H1 (cell line): Measurements from ENCODE around the gene PIERCE2. TPM values are rescaled to one million over a fixed set of nuclear protein-coding genes. Genes with fewer than 3 reads are reported as not detected.

Source experiments
- CTCF ChIA-PET: fragments of 300-600 bp; sonication (Branson Sonifier 250); formaldehyde crosslinking; loops from one replicate; lab custom pipeline; 2021; ENCODE audit not compliant: partially characterized antibody; lab: Charles Lee
- POLR2A ChIA-PET: fragments of 300-600 bp; sonication (Branson Sonifier 250); formaldehyde crosslinking; loops from one replicate; lab custom pipeline; 2021; ENCODE audit warnings: inconsistent platforms; ENCODE audit not compliant: partially characterized antibody; lab: Charles Lee
- DNase-seq, 2 experiments: peaks; one replicate each; pipeline versions ENCODE4 v3.0.0 to v3.0.0-alpha.2; 2010 to 2022; ENCODE audit warnings: low spot score in 2 of 2, low read depth in 1 of 2, mixed read lengths in 1 of 2
- FAIRE-seq: peaks from 2 replicates; lab custom pipeline; 2011; peaks lifted over from hg19 to GRCh38; lab: Jason Lieb, UNC
- H2AFZ ChIP-seq: 2 replicates; pipeline ENCODE4 v1.8.1; 2012; ENCODE audit warnings: low read length, inconsistent platforms
- H2AK5ac ChIP-seq: 2 replicates; pipeline ENCODE4 v1.6.1; 2013; ENCODE audit warnings: low read depth, low read length
- H2BK120ac ChIP-seq: replicated peaks from 2 replicates; pipeline ENCODE3; 2013; ENCODE audit warnings: low read depth, low read length, inconsistent platforms
- H2BK12ac ChIP-seq: 2 replicates; pipeline ENCODE4 v1.6.1; 2013; ENCODE audit warnings: low read depth, low read length
- H2BK15ac ChIP-seq: 2 replicates; pipeline ENCODE4 v1.6.1; 2013; ENCODE audit warnings: low read length
- H2BK20ac ChIP-seq: 2 replicates; pipeline ENCODE4 v1.6.1; 2013; ENCODE audit warnings: low read length
- H2BK5ac ChIP-seq: 2 replicates; pipeline ENCODE4 v1.6.1; 2013; ENCODE audit warnings: low read depth, low read length
- H3K14ac ChIP-seq: 2 replicates; pipeline ENCODE4 v1.6.1; 2013; ENCODE audit warnings: inconsistent platforms; ENCODE audit not compliant: insufficient read length
- H3K18ac ChIP-seq: 2 replicates; pipeline ENCODE4 v1.6.1; 2013; ENCODE audit warnings: low read length; ENCODE audit errors: extremely low read depth
- H3K23ac ChIP-seq: 2 replicates; pipeline ENCODE4 v1.6.1; 2013; ENCODE audit warnings: inconsistent platforms; ENCODE audit not compliant: insufficient read length
- H3K23me2 ChIP-seq: 2 replicates; pipeline ENCODE4 v1.6.1; 2013; ENCODE audit warnings: low read depth, low read length
- H3K27ac ChIP-seq: 2 replicates; pipeline ENCODE4 v1.6.1; 2011; ENCODE audit warnings: low read depth, low read length, inconsistent platforms
- H3K27me3 ChIP-seq, 4 experiments: replicated peaks in 1 of 4; 1 replicate in 1 of 4; 2 replicates in 3 of 4; pipeline versions ENCODE4 v1.6.1 to v1.8.1; 2011 to 2013; ENCODE audit warnings: low read length in 3 of 4, mild to moderate bottlenecking in 3 of 4, inconsistent platforms in 2 of 4, mixed read lengths in 2 of 4, moderate library complexity in 1 of 4; ENCODE audit not compliant: control insufficient read depth in 3 of 4, insufficient read depth in 3 of 4; ENCODE audit errors: extremely low read depth in 1 of 4
- H3K36me3 ChIP-seq, 4 experiments: 2 replicates each; pipeline versions ENCODE4 v1.6.1 to v1.8.1; 2011 to 2013; ENCODE audit warnings: mild to moderate bottlenecking in 4 of 4, low read length in 3 of 4, moderate library complexity in 2 of 4, control low read depth in 1 of 4, inconsistent platforms in 1 of 4; ENCODE audit not compliant: insufficient read depth in 4 of 4, control insufficient read depth in 2 of 4
- H3K4ac ChIP-seq: replicated peaks from 2 replicates; pipeline ENCODE3; 2013; ENCODE audit warnings: low read length, low read depth, mixed read lengths, inconsistent platforms; ENCODE audit not compliant: insufficient read length
- H3K4me1 ChIP-seq, 4 experiments: replicated peaks in 1 of 4; 1 replicate in 1 of 4; 2 replicates in 3 of 4; pipeline versions ENCODE4 v1.6.1 to v1.8.1; 2011 to 2013; ENCODE audit warnings: low read length in 3 of 4, inconsistent platforms in 2 of 4, mixed read lengths in 1 of 4; ENCODE audit not compliant: insufficient read depth in 4 of 4, control insufficient read depth in 3 of 4
- H3K4me2 ChIP-seq, 2 experiments: 2 replicates each; pipeline versions ENCODE4 v1.6.1 to v1.8.1; 2011 to 2013; ENCODE audit warnings: low read depth in 2 of 2, low read length in 2 of 2, control low read depth in 1 of 2, inconsistent platforms in 1 of 2, mild to moderate bottlenecking in 1 of 2; ENCODE audit not compliant: insufficient read depth in 1 of 2
- H3K4me3 ChIP-seq, 4 experiments: fragments of 200-600, 300-600 bp in 1 of 4; sonication (generic), shearing (Covaris generic), sonication (Bioruptor Twin) in 1 of 4; 2 replicates each; pipeline versions ENCODE4 v1.5.1 to v1.8.1; 2011 to 2016; ENCODE audit warnings: low read length in 4 of 4, low read depth in 3 of 4, control low read depth in 2 of 4, inconsistent platforms in 2 of 4, mild to moderate bottlenecking in 2 of 4, mixed read lengths in 1 of 4, moderate library complexity in 1 of 4; ENCODE audit not compliant: insufficient read depth in 2 of 4; ENCODE audit errors: extremely low read depth in 1 of 4
- H3K56ac ChIP-seq: replicated peaks from 2 replicates; pipeline ENCODE3; 2013; ENCODE audit warnings: low read depth, mild to moderate bottlenecking, mixed read lengths, low read length, inconsistent platforms; ENCODE audit not compliant: insufficient read length
- H3K79me1 ChIP-seq: 2 replicates; pipeline ENCODE4 v1.6.1; 2013; ENCODE audit warnings: low read depth, low read length, control low read depth
- H3K79me2 ChIP-seq, 2 experiments: 2 replicates each; pipeline versions ENCODE4 v1.6.1 to v1.8.1; 2012 to 2013; ENCODE audit warnings: low read length in 2 of 2, mild to moderate bottlenecking in 2 of 2, inconsistent platforms in 1 of 2; ENCODE audit not compliant: insufficient read depth in 2 of 2, control insufficient read depth in 1 of 2
- H3K9ac ChIP-seq, 4 experiments: replicated peaks in 1 of 4; 1 replicate in 1 of 4; 2 replicates in 3 of 4; pipeline versions ENCODE4 v1.6.1 to v1.8.1; 2011 to 2013; ENCODE audit warnings: low read depth in 3 of 4, low read length in 3 of 4, control low read depth in 2 of 4, mild to moderate bottlenecking in 2 of 4, moderate library complexity in 2 of 4, inconsistent platforms in 1 of 4; ENCODE audit errors: extremely low read depth in 1 of 4
- H3K9me3 ChIP-seq, 2 experiments: 2 replicates each; pipeline versions ENCODE4 v1.6.1 to v1.8.1; 2012 to 2013; ENCODE audit warnings: mild to moderate bottlenecking in 2 of 2, moderate library complexity in 2 of 2, control low read depth in 1 of 2, inconsistent platforms in 1 of 2, low read depth in 1 of 2, low read length in 1 of 2, mixed read lengths in 1 of 2; ENCODE audit not compliant: insufficient read depth in 2 of 2
- H4K20me1 ChIP-seq, 2 experiments: replicated peaks in 1 of 2; 2 replicates each; pipeline versions ENCODE3 to v1.8.1; 2011 to 2013; ENCODE audit warnings: inconsistent platforms in 2 of 2, low read length in 2 of 2, mild to moderate bottlenecking in 1 of 2; ENCODE audit not compliant: insufficient read depth in 2 of 2, control insufficient read depth in 1 of 2
- H4K5ac ChIP-seq: 2 replicates; pipeline ENCODE4 v1.6.1; 2013; ENCODE audit warnings: low read length, low read depth, mixed read lengths, inconsistent platforms; ENCODE audit not compliant: insufficient read length
- H4K8ac ChIP-seq: 2 replicates; pipeline ENCODE4 v1.8.0; 2013; ENCODE audit warnings: mild to moderate bottlenecking, moderate library complexity, low read length, inconsistent platforms; ENCODE audit not compliant: insufficient read depth; ENCODE audit errors: extremely low read depth
- H4K91ac ChIP-seq: replicated peaks from 2 replicates; pipeline ENCODE3; 2013; ENCODE audit warnings: low read length, mixed read lengths, inconsistent platforms; ENCODE audit not compliant: insufficient read length
- CBX8 ChIP-seq: fragments of 300-800, 300-1000 bp; sonication (generic); IDR thresholded peaks from 2 replicates; pipeline ENCODE4 v1.7.1; 2016; ENCODE audit warnings: low read depth, low read length, borderline replicate concordance
- CEBPB ChIP-seq: IDR thresholded peaks from 2 replicates; pipeline ENCODE4 v1.6.1; 2012; ENCODE audit warnings: low read depth, low read length
- HDAC6 ChIP-seq: IDR thresholded peaks from one replicate; pipeline ENCODE4 v1.7.1; 2012; ENCODE audit warnings: low read depth, mild to moderate bottlenecking, inconsistent platforms, low read length, moderate library complexity
- POLR2AphosphoS5 ChIP-seq: IDR thresholded peaks from 2 replicates; pipeline ENCODE4 v1.6.1; 2011; ENCODE audit warnings: low read depth, low read length
- RFX5 ChIP-seq: IDR thresholded peaks from 2 replicates; pipeline ENCODE4 v1.6.1; 2011; ENCODE audit warnings: low read depth, low read length, improper control_type of control experiment, borderline replicate concordance
- SP4 ChIP-seq: IDR thresholded peaks from 2 replicates; pipeline ENCODE4 v1.6.1; 2012; ENCODE audit warnings: low read length, inconsistent platforms
- polyA plus RNA-seq, 7 experiments: library from polyadenylated mRNA; depleted of rRNA in 3 of 7; stranded (reverse) in 5 of 7; unstranded in 2 of 7; fragments of >200 nt in 5 of 7; fragments of 200-250 nt in 2 of 7; gene quantifications; 1 replicate in 5 of 7; 2 replicates in 1 of 7; 4 replicates in 1 of 7; pipeline versions ENCODE4 v1.2.1 to v1.2.3, GENCODE V29; 2011 to 2013; ENCODE audit warnings: missing spikeins in 2 of 7, mixed read lengths in 2 of 7
- total RNA-seq: library from RNA; stranded (reverse); fragmentation: NEBNext Ultra II Directional; extraction: Animal tissue kit (Norgen Biotek cat#: 25700); gene quantifications from 2 replicates; pipeline ENCODE4 v1.2.1, GENCODE V29; 2021

PIERCE2 gene
- total and polyA plus RNA-seq, 2 of the 8 experiments (the other 6 are each of a cell fraction or from before 2014, with no cell fraction given), result 1.9 to 2.7 TPM

DNA sequence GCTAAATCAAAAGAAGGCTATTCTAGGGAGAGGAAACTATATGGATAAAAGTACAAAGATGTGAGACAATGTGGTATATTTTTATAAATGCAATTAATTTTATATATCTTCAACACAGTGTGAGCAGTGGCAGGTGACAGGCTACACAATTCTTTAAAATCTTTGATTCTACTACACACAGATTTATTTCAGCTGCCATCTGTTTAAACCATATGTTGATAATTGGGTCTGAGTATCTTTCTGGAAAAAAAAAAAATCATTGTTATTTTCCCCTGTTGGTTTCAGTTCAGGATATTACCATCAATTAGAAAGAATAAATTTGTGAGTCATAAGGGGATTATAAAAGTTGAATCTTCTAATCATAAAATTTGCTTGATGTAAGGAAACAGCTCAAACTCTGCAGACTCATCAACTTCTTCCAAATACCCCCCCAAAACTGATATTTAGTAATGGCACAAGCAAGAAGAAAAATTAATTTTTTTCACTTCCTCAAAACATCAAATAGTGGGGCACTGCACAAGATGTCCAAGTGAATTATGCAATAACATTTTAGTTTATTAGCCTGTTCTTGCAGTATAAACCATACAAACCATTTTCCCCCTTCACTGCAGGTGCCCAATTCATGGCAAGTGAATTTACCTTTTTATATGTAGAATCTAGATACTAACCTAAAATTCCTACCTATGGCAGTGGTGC lies 12.0 kb downstream of the PIERCE2 start:
- DNase-seq, result no peak
- no peaks in the 10 kb centered on the region for H4K20me1 ChIP-seq
- TF ChIP-seq SP4, result no peak
- no peak for TF ChIP-seq POLR2AphosphoS5
- TF ChIP-seq CEBPB, result no peak
- TF ChIP-seq RFX5, result no peak
- TF ChIP-seq HDAC6, result no peak
- no peak for TF ChIP-seq CBX8
- H3K4me2 ChIP-seq, result no peak overlapping the region
- no peak overlapping the region for H2BK20ac ChIP-seq
- no peaks in the 10 kb centered on the region for H3K9me3 ChIP-seq
- H2AFZ ChIP-seq, result no peak overlapping the region
- H3K79me1 ChIP-seq, result no peaks in the 10 kb centered on the region
- ChIA-PET POLR2A (interaction anchor here (0.7 kb wide), 1 partner anchor 799 kb away, joined by 3 read pairs; no protein-coding TSS in a partner anchor), CTCF (interaction anchor here (0.6 to 2.2 kb wide), 7 partner anchors 9 to 107 kb away, joined by 3 to 9 read pairs (median 4); partner anchors contain the start of genes CCPG1 and PIERCE2)
- H3K9ac ChIP-seq, result no peak overlapping the region
- H3K4me1 ChIP-seq, result peaks cover 0 to 4% (median 0%) of the 10 kb centered on the region in 4 experiments; a peak in 2 of 7 replicates
- no peak overlapping the region for H4K5ac ChIP-seq
- no peak overlapping the region for H3K4me3 ChIP-seq
- H3K36me3 ChIP-seq, result no peaks in the 10 kb centered on the region
- H3K18ac ChIP-seq, result no peak overlapping the region
- no peak overlapping the region for H3K27ac ChIP-seq
- H3K79me2 ChIP-seq, result no peaks in the 10 kb centered on the region
- H4K8ac ChIP-seq, result no peak overlapping the region
- H2BK120ac ChIP-seq, result no peak overlapping the region
- H3K27me3 ChIP-seq, result no peaks in the 10 kb centered on the region
- H2BK5ac ChIP-seq, result no peak overlapping the region
- H2BK15ac ChIP-seq, result no peak overlapping the region
- no peak overlapping the region for H4K91ac ChIP-seq
- H3K56ac ChIP-seq, result no peak overlapping the region
- H3K14ac ChIP-seq, result no peak overlapping the region
- no peak for FAIRE-seq
- no peak overlapping the region for H2BK12ac ChIP-seq
- H3K23ac ChIP-seq, result no peak overlapping the region
- no peak overlapping the region for H2AK5ac ChIP-seq
- no peaks in the 10 kb centered on the region for H3K23me2 ChIP-seq
- H3K4ac ChIP-seq, result no peak overlapping the region
